IPS-18c (cell line): ENCODE results near the gene CNTNAP2.

Experiments used
- H3K4me3 ChIP-seq: 2 replicates; pipeline ENCODE4 v1.7.0; 2013; ENCODE audit warnings: low read depth, mild to moderate bottlenecking, low read length, moderate library complexity; ENCODE audit not compliant: insufficient read depth
- H3K9me3 ChIP-seq: one replicate; pipeline ENCODE4 v1.6.1; 2013; ENCODE audit warnings: mild to moderate bottlenecking, low read length, moderate library complexity; ENCODE audit not compliant: control insufficient read depth, insufficient read depth

The CNTNAP2 gene

DNA sequence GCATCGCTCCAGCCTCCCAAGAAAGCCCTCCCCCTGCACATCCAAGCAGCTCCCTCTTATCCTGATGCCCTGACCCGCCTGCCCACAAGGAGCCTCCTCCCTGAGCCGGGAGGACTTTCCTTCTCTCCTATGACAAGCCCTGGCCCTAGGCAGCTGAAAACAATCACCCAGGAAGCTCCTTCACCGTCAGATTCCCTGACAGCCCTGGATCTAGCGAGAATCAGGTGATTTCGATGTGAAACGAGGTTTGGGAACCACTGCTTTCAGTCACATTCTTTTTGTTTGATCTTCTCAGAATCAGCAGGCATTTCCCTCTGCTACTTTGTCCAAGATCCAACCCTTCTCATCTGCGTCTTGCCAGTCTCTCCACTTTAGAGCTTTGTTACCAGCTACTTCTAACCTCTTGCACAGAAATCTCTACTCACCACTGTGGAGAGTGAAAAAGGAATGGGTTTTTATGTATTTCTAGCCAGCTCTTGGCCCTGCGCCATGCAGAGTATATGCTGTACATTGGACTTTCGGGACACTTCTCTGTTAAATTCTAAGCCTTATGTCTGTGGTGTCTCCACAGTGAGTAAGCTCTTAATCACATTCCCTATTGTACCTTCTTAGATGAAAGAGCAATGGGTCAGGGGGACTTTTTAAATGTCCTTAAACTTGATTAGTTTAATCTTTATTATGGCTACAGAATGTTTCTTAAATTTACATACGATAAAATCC is 2220.8 kb downstream of the CNTNAP2 start:
- Histone ChIP-seq H3K4me3 (no peak overlapping the region), H3K9me3 (no peaks in the 10 kb centered on the region)

DNA sequence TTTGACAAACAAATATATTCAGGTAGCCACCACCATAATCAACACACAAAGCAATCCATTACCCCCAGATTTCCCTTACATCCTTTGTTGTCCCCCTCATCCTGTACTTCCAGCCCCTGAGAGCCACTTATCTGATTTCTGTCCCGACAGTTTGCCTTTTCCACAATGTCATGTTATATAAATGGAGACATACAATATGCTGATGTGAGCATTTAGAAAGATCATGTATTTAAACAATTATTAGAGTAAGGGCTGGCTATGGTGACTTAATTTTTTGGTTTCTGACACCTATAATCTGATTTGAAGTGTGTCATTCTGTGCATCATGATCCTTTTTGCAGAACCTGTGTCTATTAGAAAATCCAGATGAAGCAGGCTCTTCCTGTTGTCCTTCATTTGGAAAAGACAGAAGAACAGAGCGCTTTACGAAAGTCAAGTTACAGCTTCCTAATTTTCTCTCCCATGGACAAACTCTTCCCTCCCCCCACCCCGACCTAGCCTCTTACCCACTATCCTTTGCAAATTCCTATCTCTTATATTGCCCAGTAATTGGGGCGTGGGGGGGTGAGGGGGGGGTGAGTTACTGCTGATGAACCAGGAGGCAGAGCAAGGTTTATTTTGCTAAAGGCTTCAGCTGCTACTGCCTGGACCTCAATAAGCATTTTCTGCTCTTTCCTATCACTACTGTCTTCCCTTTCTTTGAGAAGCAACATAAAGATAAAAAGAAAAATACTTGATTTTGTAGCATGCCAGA is 2221.6 kb downstream of the CNTNAP2 start:
- Histone ChIP-seq H3K4me3 (no peak overlapping the region), H3K9me3 (no peaks in the 10 kb centered on the region)

DNA sequence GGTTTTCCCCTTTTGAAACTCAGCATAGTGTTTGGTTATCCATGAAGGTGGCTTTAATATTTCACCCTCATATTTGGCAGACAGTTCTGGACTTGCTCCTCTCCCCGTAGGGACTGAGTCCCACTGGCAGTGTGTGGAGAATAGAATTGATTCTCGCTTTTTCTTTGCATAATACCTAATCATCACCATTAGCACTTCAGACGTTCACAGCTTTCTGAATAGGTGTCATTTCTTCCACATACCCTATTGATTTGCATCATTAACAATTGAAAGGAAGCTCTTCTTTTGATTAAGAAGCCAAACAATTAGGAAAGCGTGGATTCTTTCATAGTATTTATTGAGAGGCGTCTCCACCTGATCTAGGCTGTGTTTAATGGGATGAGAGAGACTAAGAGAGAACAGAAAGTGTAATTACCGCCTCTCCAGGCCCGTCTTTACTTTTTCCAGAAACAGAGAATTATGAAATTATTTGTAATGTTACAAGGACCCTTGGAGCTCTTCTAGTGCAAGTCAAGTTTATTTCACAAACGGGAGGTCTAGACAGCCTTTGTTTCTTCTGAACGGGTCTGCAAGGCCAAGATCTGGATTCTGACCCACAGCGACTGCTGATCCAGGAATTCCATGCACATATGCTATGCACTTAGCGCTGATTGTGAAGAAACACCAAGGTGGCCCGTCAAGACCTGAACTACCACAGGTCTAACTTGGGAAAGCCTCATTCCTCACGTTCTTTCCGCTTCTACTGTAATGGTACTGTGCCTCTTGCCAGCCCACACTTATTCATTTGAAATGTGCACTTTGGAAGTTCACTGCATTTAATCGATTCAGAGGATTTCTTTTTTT is 2224.1 kb downstream of the CNTNAP2 start:
- peak overlapping the region; percentile 80 for H3K4me3 ChIP-seq
- H3K9me3 ChIP-seq: no peaks in the 10 kb centered on the region

DNA sequence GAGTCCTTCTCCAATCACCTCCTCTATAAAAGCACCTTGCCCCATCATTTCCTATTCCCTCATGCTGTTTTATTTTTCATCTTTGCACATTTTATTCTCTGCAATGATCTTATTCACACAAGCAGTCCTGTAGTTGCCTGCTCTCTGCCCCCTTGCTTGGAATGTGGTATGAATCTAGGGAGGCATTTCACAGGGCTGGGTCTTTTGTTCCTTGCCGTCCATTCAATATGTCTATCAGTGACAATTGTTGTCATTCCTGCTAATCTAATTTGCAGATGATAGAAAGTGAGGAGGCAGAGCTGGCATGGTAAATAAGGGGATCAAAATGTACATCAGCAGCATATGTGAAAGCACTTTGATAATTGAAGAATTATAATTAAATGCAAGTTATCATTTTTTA is 2227.8 kb downstream of the CNTNAP2 start:
- no peaks in the 10 kb centered on the region for H3K9me3 ChIP-seq
- no peak overlapping the region for H3K4me3 ChIP-seq

DNA sequence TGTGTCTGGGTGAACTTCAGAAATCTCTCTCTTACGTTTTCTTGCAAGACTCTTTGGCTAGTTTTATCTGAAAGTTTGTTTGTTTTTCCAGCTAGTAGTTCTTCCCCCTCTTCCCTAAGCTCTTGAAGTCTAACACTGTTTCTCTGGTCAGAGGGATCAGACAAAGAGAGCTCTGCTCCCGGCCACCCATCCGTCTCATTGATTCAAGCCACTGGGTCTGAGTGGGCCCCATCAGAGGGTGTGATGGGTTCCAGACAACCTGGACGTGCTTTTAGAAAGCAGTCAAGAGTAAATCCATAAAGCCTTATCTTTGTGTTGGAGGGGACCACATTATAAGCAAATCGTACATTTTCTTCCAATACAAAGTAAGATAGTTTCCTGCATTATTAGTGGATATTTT is 2231.4 kb downstream of the CNTNAP2 start:
- H3K4me3 ChIP-seq: no peak overlapping the region
- no peaks in the 10 kb centered on the region for H3K9me3 ChIP-seq

DNA sequence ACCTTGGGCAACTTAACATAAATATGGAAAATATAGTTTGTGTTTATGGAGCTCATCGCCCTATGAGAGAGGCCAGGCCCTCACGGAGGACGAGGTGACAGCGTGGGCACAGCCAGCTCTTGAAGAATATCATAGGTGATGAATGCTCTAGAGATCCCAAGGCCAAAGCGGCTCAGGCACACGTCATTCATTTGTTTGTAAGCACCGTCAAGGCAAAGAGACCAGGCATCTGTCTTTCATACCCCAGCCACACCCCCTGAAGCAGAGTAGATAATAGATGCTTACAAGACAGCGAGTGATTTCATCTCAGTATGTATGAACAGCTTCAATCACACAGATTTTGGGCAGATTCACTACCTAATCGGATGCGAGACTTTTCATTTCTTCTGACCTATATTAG is 2231.9 kb downstream of the CNTNAP2 start:
- H3K4me3 ChIP-seq: no peak overlapping the region

DNA sequence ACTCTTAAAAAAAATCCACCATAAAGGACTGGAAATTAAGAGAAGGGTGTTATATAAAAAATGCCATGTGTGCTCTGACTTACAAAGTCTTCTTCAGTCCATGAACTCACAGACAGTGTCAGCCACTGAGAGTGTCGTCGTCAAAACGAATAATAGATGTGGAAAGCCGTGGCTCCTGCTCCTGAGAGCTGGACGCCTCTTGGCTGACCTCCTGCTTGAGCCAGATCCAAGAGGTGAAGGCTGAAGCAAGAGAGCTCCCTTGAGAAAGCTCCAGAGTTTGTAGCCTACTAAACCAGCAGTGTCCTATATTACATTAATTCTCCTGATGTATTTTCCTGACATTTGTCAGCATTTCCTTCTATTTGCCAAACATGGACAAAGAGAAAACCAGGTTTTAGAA is 2239.7 kb downstream of the CNTNAP2 start:
- H3K4me3 ChIP-seq: no peak overlapping the region
- H3K9me3 ChIP-seq: no peaks in the 10 kb centered on the region

More for the DNA sequence above, 2231.9 kb downstream of the CNTNAP2 start:
- H3K9me3 ChIP-seq: no peaks in the 10 kb centered on the region

DNA sequence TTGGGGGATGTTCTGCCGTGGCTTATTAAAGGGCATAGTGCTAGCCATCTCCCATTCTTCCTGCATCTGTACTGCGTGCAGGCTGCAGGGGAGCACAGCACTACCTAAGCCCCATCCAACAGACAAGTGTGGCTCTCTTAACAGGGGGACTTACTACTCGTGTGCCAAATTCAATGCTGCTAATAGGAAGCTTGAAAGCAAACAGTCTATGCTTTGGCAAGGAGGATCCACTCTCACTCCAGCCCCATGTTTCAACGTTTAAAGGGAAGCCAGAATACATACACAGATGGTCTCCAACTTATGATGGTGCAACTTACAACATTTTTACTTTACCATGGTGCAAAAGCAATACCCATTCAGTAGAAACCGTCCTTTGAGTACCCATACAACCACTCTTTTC is 2245.9 kb downstream of the CNTNAP2 start:
- Histone ChIP-seq H3K9me3 (no peaks in the 10 kb centered on the region), H3K4me3 (no peak overlapping the region)

DNA sequence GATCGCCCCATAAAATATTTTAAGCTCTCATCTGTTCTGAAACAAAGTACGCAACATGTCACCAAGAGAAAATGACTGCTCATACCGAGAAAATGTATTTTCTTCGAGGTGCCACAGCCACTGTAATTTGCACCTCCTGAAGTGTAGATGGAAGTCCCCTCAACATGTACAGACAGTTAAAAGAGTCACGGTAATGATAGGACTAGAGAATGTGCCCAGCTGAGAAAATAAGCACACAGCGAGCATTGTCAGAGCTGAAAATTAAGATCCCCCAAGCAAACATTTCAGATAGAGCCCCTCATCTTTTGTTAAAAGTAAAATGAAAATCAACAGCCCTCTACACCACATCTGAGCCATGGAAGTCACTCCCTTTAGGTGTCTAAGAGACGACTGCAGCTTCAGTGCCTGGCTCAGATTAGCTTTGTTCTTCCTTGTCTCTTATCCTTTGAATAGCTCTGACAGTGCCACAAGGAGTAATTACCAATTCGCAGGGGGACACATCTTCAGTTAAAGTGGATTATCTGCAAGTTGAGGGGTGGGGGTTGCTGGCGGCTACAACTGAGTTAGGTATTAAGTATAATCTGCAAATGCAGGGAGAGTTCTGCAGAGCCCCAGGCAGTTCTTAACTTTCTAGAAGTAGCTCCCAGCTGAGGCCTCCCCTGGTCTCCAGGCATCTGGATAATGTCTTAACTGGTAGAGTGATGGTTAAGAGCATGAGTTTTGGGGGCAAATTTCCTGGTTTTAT is 2251.3 kb downstream of the CNTNAP2 start:
- H3K9me3 ChIP-seq: peaks cover 2% of the 10 kb centered on the region
- H3K4me3 ChIP-seq: no peak overlapping the region

DNA sequence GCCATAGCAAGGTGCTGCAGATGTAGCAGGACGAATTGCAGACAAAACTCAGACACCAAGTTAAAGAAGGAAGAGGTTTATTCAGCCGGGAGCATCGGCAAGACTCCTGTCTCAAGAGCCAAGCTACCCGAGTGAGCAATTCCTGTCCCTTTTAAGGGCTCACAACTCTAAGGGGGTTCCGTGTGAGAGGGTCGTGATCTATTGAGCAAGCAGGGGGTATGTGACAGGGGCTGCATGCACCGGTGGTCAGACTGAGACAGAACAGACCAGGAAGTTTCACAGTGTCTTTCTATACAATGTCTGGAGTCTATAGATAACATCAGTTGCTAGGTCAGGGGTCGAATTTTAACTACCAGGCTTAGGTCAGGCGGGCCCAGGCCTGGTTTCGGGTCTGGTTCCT is 2252.0 kb downstream of the CNTNAP2 start:
- no peak overlapping the region; the same call in 1 of the 2 replicates for H3K4me3 ChIP-seq

DNA sequence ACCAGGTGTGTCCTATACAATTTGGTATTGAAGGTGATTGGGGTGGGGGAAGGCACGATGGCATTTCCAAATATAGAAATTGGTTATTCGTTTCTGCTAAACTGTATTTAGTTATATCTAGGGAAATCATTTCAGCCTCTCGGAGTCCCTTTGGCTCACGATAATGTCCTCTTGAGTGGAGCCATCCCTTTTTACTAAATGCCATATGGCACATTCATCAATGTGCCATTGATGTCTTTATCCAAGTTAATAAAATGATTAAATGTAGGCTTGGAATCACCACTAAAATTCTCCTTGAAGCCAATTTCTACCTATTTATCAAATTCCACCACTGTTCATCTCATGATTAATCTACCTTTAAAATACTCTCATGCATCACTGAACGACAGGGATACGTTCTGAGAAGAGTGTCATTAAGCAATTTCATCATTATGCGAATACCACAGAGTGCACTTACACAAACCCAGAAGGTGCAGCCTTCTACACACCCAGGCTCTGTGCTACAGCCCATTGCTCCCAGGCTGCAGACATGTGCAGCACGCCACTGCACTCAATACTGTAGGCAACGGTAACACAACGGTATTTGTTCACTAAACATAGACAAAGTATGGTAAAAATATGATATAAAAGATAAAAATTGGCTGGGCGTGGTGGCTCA is 2254.8 kb downstream of the CNTNAP2 start:
- Histone ChIP-seq H3K4me3 (no peak overlapping the region), H3K9me3 (peaks cover 2% of the 10 kb centered on the region)

More for the DNA sequence above, 2252.0 kb downstream of the CNTNAP2 start:
- peaks cover 2% of the 10 kb centered on the region for H3K9me3 ChIP-seq

DNA sequence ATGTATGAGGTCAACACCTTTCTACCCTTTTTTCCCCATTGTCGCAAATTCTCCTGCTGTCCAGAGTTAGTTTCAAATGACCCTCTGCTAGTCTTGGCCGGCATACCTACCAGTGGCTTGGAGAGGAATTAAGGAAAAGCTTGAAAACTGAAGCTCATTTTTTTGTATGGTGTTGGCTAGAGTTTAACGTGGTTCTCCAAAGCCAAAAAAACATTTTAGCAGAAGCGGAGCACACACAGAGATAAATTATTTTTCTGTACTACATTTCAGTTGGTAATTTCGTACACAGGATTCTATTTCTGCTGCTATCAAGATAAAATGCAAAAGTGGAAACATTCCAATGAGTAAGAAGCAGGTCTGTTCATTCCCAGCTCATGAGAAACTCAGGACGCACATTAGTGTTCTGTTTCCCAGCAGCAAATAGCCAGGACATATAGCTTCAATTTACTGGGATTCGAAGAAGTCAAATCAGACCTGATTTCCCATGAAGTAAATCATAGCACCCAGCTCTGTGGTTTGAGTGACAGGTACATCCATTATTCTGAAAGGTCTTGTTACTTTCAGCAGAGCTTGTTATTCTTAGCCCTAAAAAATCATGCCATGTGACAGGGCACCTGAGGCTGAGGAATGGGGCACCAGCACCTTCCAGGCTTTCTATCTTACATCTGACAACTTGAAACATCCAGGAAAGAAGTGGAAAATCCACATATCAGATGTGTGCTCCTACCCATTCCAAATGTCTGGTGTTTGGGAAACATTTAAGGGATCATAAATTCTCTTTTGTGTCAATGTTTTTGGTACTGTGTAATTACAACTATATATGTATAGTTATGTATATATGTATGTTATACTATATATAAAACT is 2258.0 kb downstream of the CNTNAP2 start:
- Histone ChIP-seq H3K4me3 (no peak overlapping the region), H3K9me3 (no peaks in the 10 kb centered on the region)

DNA sequence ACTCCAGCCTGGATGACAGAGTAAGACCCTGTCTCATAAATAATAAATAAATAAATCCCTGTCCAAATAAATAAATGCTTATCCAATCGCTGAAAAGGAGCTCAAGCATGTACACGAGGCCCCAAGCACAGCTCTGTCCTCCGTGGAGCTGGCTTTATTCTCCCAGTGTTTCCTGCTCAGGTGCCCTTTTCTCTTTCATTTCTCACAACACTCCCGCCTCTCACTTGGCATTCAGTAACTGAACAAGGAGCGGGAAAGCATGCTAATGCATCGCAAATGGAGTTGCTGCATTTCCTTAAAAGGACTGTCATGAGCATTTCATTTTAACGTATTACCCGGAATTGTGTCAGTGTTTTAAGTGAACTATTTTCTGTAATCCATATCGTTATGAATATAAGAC is 2263.1 kb downstream of the CNTNAP2 start:
- H3K9me3 ChIP-seq: no peaks in the 10 kb centered on the region

DNA sequence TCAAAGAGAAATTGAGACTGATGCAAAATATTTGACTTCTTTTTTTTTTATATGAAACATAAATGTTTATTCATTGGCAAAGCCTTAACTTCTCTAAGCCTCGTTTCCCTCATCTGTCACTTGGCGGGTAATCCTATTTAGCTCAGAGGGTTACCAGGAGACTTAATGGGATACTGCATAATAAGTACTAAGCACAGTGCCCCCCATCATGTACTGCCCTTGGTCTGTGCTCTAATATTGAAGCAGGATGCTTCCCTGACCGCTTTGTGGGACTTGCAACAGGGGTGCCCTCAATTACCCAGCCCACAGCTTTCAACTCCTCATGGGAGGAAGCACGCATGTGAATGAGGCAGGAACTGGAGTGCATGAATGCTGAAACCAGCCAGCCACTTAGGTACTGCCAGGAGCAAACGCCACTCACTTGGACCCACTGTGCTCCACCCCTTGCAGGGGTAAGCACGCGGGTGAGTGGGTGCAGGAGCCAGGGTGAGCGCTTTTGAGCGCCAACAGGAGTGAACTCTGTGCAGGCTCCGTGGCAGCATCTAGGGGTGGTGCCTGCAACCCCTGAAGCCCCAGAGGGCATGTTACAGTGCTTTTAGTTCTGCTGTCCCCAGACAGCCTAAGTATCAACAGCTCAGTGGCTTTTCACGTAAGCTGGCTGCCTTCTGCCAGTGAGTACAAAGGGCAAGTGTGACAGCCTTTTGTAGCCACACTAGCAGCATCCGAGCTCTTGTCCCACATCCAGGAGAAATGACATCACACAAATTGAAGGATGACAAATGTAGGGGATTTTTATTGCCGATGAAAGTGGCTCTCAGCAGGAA is 2264.2 kb downstream of the CNTNAP2 start:
- no peak overlapping the region for H3K4me3 ChIP-seq
- no peaks in the 10 kb centered on the region for H3K9me3 ChIP-seq

More for the DNA sequence above, 2263.1 kb downstream of the CNTNAP2 start:
- H3K4me3 ChIP-seq: no peak overlapping the region

DNA sequence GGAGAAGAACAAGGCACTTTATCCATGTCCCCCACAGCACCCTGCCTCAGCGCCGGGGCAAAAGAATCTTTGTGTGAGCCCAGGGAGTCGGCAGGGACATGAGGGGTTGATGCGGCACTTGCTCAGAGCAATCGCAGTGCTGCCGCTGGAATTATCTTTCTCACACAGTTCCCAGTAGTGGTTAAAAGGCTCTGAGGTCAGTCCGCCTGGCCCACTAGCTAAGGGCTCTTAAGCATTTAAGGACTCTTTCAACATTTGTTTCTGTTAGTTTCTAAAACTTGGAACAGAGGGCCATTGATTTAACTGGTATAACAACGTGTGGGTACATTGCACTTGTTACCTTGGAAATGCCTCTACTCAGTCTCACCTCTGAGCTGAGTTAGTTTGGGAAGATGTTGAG is 2266.0 kb downstream of the CNTNAP2 start:
- Histone ChIP-seq H3K4me3 (no peak overlapping the region), H3K9me3 (no peaks in the 10 kb centered on the region)
